ENCODE data around the gene CNGA1.
A peak's percentile ranks its signal among the peaks of the same experiment; 100 is the strongest.

Gene CNGA1

DNA sequence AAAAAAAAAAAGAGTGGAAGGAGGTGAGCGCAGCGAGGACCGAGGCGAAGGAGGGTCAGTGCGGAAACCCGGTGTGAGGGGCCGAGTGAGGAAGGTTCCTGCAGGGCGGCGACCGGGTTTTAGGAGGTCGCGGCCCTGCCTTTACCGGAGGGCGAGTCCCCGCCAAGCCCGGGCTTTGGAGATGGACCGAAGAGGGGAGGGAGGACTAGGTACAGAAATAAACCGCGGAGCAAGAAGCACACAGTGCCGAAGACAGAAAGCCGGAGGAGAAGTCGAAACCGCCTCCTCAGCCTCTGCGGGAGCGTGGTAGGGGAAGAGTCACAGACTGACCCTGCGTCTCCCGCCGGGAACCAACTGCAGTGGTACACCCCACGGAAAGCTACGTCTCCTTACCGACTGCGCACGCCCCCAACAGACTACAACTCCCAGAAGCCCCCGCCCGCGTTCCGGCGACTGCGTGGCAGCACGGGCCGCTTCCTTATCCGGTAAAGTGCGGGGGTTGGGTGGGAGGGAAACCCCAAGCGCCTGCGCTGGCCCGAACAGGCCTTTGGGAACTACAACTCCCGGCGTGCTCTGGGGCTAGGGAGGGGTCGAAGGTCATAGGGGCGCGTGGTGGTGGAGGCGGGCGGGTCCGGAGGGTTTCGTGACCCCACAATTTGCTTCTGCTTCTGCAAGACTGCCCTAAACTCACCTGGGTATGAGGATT is 102.1 kb downstream of the CNGA1 start, which contains the start of gene NFXL1:
NFXL1 (minus strand) TSS at position 364 of the 706 bp plus-strand sequence. CDS start 380 bp downstream, outside the sequence.
- Histone ChIP-seq H3K4me3 (peak within 1 kb of the TSS; percentile 96), H3K9ac (ENCODE audit: insufficient read length) (peak within 1 kb of the TSS; percentile 81), H3K27ac (no peak within 1 kb of the TSS), H3K36me3 (ENCODE audit: insufficient read depth, low read length) (peaks cover 6% of the 10 kb centered on the region), H3K9me3 (ENCODE audit: low read depth, low read length) (no peaks in the 10 kb centered on the region)
- TF ChIP-seq POLR2AphosphoS5 (IDR thresholded peaks at IDR 0.05; ENCODE audit: borderline replicate concordance, low read depth, low read length), result peak; percentile 86
- peak; percentile 38 for TF ChIP-seq FOXP2 (optimal IDR thresholded peaks at IDR 0.05; ENCODE audit: control extremely low read depth, extremely low read length, insufficient read depth)
- TF ChIP-seq EZH2 (IDR thresholded peaks at IDR 0.05), result no peak
- DNase-seq (ENCODE audit: low read depth, low spot score), result peak; percentile 75

DNA sequence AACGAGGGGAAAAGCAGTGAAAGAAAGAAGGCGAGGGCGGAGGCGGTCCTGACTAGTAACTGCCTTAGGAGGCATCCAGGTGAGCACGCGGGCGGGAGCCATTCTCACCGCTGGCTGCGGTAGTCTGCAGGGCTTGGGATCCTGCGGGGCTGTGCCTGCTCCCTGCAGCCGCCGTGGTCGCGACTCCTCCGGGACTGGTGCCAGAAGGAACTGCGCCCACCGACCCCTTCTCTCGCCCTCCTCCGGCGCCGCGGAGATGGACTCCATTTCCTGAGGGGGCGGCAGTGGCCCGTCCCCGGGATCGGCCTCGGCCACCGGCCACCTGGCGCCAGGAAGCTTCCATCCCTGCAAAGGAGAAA is 102.6 kb downstream of the CNGA1 start:
- peak overlapping the region; percentile 96 for H3K4me3 ChIP-seq
- H3K9me3 ChIP-seq (ENCODE audit: low read depth, low read length), result no peaks in the 10 kb centered on the region
- peaks cover 11% of the 10 kb centered on the region for H3K36me3 ChIP-seq (ENCODE audit: insufficient read depth, low read length)
- peak overlapping the region; percentile 81 for H3K9ac ChIP-seq (ENCODE audit: insufficient read length)
- H3K27ac ChIP-seq, result no peak overlapping the region
- TF ChIP-seq EZH2 (IDR thresholded peaks at IDR 0.05) (no peak), FOXP2 (optimal IDR thresholded peaks at IDR 0.05; ENCODE audit: control extremely low read depth, extremely low read length, insufficient read depth) (no peak), POLR2AphosphoS5 (IDR thresholded peaks at IDR 0.05; ENCODE audit: borderline replicate concordance, low read depth, low read length) (no peak)
- DNase-seq (ENCODE audit: low read depth, low spot score), result no peak

DNA sequence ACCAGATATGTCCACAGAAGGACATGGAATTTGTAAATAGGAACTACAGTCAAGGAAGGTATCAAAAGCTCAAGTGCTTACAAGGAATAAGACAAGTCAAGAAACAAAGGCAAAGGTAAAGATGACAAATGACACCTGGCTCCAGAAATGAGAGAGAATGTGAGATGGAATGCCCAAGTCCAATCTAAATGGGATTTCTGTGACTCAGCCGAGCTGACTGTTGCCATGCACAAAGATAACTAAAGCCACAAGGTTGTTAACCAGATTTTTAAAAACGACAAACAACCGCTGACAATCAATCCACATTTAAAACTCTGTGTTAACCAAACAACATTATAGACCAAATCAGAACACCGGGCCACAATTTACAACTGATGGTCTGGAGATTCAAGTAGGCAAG is 103.2 kb downstream of the CNGA1 start:
- peak overlapping the region; percentile 81 for H3K9ac ChIP-seq (ENCODE audit: insufficient read length)
- TF ChIP-seq FOXP2 (optimal IDR thresholded peaks at IDR 0.05; ENCODE audit: control extremely low read depth, extremely low read length, insufficient read depth) (no peak), EZH2 (IDR thresholded peaks at IDR 0.05) (no peak), POLR2AphosphoS5 (IDR thresholded peaks at IDR 0.05; ENCODE audit: borderline replicate concordance, low read depth, low read length) (no peak)
- peak overlapping the region; percentile 96 for H3K4me3 ChIP-seq
- peaks cover 12% of the 10 kb centered on the region for H3K36me3 ChIP-seq (ENCODE audit: insufficient read depth, low read length)
- no peak for DNase-seq (ENCODE audit: low read depth, low spot score)
- no peak overlapping the region for H3K27ac ChIP-seq
- no peaks in the 10 kb centered on the region for H3K9me3 ChIP-seq (ENCODE audit: low read depth, low read length)

- peaks cover 40% of the 10 kb centered on the region for H3K36me3 ChIP-seq (ENCODE audit: insufficient read depth, low read length)
- no peak overlapping the region for H3K9ac ChIP-seq (ENCODE audit: insufficient read length)
- DNase-seq (ENCODE audit: low read depth, low spot score), result no peak
- no peak overlapping the region for H3K4me3 ChIP-seq
- H3K9me3 ChIP-seq (ENCODE audit: low read depth, low read length), result no peaks in the 10 kb centered on the region
- H3K27ac ChIP-seq, result no peak overlapping the region
- no peak for TF ChIP-seq POLR2AphosphoS5 (IDR thresholded peaks at IDR 0.05; ENCODE audit: borderline replicate concordance, low read depth, low read length)
- no peak for TF ChIP-seq EZH2 (IDR thresholded peaks at IDR 0.05)
- TF ChIP-seq FOXP2 (optimal IDR thresholded peaks at IDR 0.05; ENCODE audit: control extremely low read depth, extremely low read length, insufficient read depth), result no peak
Measured at GRCh38 chr4:47907089-47907646, 109.3 kb downstream of the CNGA1 start.

DNA sequence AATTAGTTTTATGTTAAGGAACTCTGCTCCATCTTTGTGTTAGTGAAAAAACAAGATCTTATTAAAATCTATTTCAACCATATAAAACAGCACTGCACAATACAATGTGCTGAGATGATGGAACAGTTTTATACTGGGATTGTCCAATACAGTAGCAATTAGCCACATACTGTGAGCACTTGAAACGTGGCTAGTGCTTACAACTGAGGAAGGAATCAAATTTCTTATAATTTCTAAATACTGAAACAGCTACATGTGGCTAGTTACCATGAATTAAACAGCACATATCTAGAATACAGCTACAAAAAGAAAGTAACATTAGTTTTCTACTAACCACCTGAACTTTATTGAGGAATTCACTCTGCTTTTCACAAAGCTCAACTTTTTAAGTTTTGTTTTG is 116.8 kb downstream of the CNGA1 start:
- Histone ChIP-seq H3K4me3 (no peak overlapping the region), H3K9ac (ENCODE audit: insufficient read length) (no peak overlapping the region), H3K27ac (no peak overlapping the region), H3K36me3 (ENCODE audit: insufficient read depth, low read length) (peaks cover 66% of the 10 kb centered on the region), H3K9me3 (ENCODE audit: low read depth, low read length) (no peaks in the 10 kb centered on the region)
- DNase-seq (ENCODE audit: low read depth, low spot score), result no peak
- no peak for TF ChIP-seq EZH2 (IDR thresholded peaks at IDR 0.05)
- no peak for TF ChIP-seq POLR2AphosphoS5 (IDR thresholded peaks at IDR 0.05; ENCODE audit: borderline replicate concordance, low read depth, low read length)
- no peak for TF ChIP-seq FOXP2 (optimal IDR thresholded peaks at IDR 0.05; ENCODE audit: control extremely low read depth, extremely low read length, insufficient read depth)

GRCh38 chr4:47891928-47892327 is 124.6 kb downstream of the CNGA1 start:
- H3K27ac ChIP-seq, result no peak overlapping the region
- TF ChIP-seq EZH2 (IDR thresholded peaks at IDR 0.05), result no peak
- no peak for TF ChIP-seq FOXP2 (optimal IDR thresholded peaks at IDR 0.05; ENCODE audit: control extremely low read depth, extremely low read length, insufficient read depth)
- TF ChIP-seq POLR2AphosphoS5 (IDR thresholded peaks at IDR 0.05; ENCODE audit: borderline replicate concordance, low read depth, low read length), result no peak
- H3K4me3 ChIP-seq, result no peak overlapping the region
- peaks cover 70% of the 10 kb centered on the region for H3K36me3 ChIP-seq (ENCODE audit: insufficient read depth, low read length)
- no peaks in the 10 kb centered on the region for H3K9me3 ChIP-seq (ENCODE audit: low read depth, low read length)
- no peak overlapping the region for H3K9ac ChIP-seq (ENCODE audit: insufficient read length)
- no peak for DNase-seq (ENCODE audit: low read depth, low spot score)
